Measurements from ENCODE around the gene USF3. TPM values are rescaled to one million over a fixed set of nuclear protein-coding genes. Genes with fewer than 3 reads are reported as not detected.

Gene USF3
- total and polyA plus RNA-seq, 9 of the 15 experiments (the other 6 are each of a cell fraction or from before 2014, with no cell fraction given) = 1.4 to 6.9 (median 3.1) TPM

GRCh38 chr3:113695431-113695785, 1.0 kb downstream of the USF3 start:
- Histone ChIP-seq H3K9ac (ENCODE audit: insufficient read depth in 1 of 2, low read depth in 2 of 2, low read length in 2 of 2) (peak overlapping the region in 1 of 2 experiments; percentile 71; a peak in 2 of 4 replicates), H3K4me3 (peak overlapping the region; percentile 73), H3K9me3 (replicated peaks; ENCODE audit: control insufficient read depth, insufficient read depth, low read depth, low read length) (no peaks in the 10 kb centered on the region), H3K27ac (ENCODE audit: extremely low read depth, low read depth, low read length) (peak overlapping the region; percentile 88; the same call in 2 of the 3 replicates), H3K4me2 (ENCODE audit: insufficient read depth, low read length) (peak overlapping the region; percentile 87), H4K20me1 (replicated peaks; ENCODE audit: control insufficient read depth, insufficient read depth, low read length) (no peaks in the 10 kb centered on the region), H3K79me2 (ENCODE audit: control insufficient read depth, insufficient read depth, low read length) (peaks cover 14% of the 10 kb centered on the region; the same call in 2 of the 3 replicates), H3K9me1 (ENCODE audit: control insufficient read depth, insufficient read depth, low read length) (no peaks in the 10 kb centered on the region), H3K4me1 (replicated peaks in 1 of 2; ENCODE audit: control insufficient read depth in 2 of 2, insufficient read depth in 2 of 2, low read length in 2 of 2) (peaks cover 0 to 5% of the 10 kb centered on the region in 2 experiments; a peak in 2 of 5 replicates), H3K27me3 (ENCODE audit: control insufficient read depth in 2 of 2, insufficient read depth in 2 of 2, low read length in 2 of 2) (no peaks in the 10 kb centered on the region), H2AFZ (ENCODE audit: low read depth, low read length) (peak overlapping the region; percentile 94), H3K36me3 (ENCODE audit: control insufficient read depth, insufficient read depth, low read length) (no peaks in the 10 kb centered on the region)
- FAIRE-seq = no peak
- in situ Hi-C loops (cut with MboI) = no loop called here
- ATAC-seq = no peak
- TF ChIP-seq ZNF75A (CRISPR knock-in tag; IDR thresholded peaks at IDR 0.05) (no peak), SFPQ (IDR thresholded peaks at IDR 0.05; ENCODE audit: low read depth, low read length) (no peak), KLF6 (CRISPR knock-in tag; IDR thresholded peaks at IDR 0.05; ENCODE audit: borderline replicate concordance) (no peak), RBM25 (IDR thresholded peaks at IDR 0.05; ENCODE audit: low read depth, low read length, severe bottlenecking) (no peak), ERF (CRISPR knock-in tag; IDR thresholded peaks at IDR 0.05) (no peak), RHOXF2B (CRISPR knock-in tag; conservative IDR thresholded peaks at IDR 0.05) (no peak), HDGF (IDR thresholded peaks at IDR 0.05) (no peak), ZNF507 (tag; conservative IDR thresholded peaks at IDR 0.05) (no peak), PHB (CRISPR knock-in tag; IDR thresholded peaks at IDR 0.05) (no peak), SRSF7 (optimal IDR thresholded peaks at IDR 0.05; ENCODE audit: low read depth, low read length) (no peak)
- intact Hi-C loops (cut with micrococcal nuclease) = no loop called here
- TSS peak; percentile 55 for BruUV-seq (replicated peaks)
- POLR2A ChIA-PET = interaction anchor here (1.4 kb wide), 1 partner anchor 9 kb away, joined by 3 read pairs; no protein-coding TSS in a partner anchor
- 16% methylated on average over 7 of the region's 8 CpGs for WGBS (ENCODE audit: insufficient coverage, low coverage, missing lambda C conversion rate)
- CTCF ChIA-PET (ENCODE audit: low intra/inter-chr PET ratio) = no interaction called here
- peak in 2 of 4 experiments; percentile 3 to 11 for DNase-seq (ENCODE audit: extremely low read depth in 1 of 4, low spot score in 3 of 4)
